ENCODE data around the gene ADCY5.

Gene ADCY5

GRCh38 chr3:123337948-123338619 lies 110.8 kb downstream of the ADCY5 start:
- no peak for DNase-seq

DNA sequence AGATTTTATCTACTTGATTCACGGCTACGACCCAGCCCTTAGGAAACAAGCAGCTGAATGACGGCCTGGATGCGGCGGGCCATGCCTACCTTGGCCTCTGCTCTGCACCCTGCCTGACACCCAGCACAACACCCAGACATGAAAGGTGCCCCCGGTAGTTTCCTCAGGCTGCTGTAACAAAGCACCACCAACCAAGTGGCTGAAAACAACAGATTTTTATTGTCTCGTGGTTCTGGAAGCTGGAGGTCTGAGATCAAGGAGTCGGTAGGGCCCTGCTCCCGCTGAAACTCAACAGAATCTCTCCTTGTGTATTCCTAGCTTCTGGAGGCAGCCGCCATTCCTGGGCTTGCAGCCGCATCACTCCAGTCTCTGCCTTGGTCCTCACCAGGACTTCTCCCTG lies 111.7 kb downstream of the ADCY5 start:
- no peak for DNase-seq

DNA sequence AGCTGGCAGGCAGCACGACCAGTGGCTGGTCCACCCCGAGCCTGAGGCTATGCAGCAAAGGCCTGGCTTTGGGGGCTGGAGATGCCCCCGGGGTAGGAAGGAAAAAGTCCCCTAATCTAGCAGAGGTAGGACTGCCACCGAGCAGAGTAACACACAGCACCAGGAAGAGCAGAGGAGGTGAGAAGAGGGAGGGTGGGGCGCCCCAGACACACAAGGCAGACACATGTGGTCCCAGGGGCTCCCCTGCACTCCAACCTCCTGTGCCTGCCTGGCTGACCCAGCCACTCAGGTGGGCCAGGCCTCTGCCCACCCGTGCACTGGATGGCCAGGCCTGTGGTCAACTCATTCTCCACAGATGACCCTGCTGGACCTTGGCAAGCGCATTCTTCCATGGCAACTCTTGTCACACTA lies 112.4 kb downstream of the ADCY5 start:
- DNase-seq = no peak

DNA sequence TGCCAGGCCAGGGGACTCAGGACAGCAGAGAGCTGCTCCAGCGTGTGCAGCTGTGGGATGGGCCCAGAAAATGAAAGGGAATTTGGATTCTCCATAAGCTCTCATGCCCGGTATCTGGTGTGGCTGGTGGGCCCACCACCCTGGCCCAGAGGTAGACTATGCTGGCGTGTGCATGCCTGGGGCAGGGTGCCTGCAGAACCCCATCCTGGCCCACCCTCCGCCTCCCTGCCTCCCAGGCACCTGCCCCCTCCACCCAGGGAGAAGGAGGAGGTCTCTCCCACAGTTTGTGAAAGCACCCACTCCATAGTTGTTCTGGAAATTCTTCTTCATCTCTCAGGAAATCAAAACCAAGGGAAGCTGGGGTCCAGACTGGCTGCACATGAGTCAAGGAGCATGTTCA lies 112.9 kb downstream of the ADCY5 start:
- no peak for DNase-seq

GRCh38 chr3:123335007-123335670 lies 113.8 kb downstream of the ADCY5 start:
- no peak for DNase-seq

- no peak for DNase-seq
Measured at GRCh38 chr3:123334056-123334455, 114.8 kb downstream of the ADCY5 start.

DNA sequence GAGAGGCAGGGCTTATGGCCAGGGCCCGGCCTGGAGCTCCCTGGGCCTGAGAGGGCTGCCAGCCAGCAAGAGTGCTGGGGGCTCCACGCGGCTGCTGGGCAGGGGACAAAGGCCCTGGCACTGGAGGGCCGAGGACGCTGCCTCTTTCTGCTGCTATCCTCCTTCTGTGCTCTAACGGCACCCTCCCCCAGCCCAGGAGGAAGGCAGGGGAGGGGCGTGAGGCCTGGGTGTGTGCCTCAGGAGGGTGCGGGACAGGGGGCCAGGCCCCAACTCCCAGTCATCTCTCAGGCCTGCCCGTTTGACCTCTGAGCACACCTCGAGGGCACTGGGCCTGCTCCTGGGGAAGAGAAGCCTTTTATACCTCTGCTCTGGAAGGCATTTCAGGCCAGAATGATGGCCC lies 115.5 kb downstream of the ADCY5 start:
- DNase-seq = no peak

DNA sequence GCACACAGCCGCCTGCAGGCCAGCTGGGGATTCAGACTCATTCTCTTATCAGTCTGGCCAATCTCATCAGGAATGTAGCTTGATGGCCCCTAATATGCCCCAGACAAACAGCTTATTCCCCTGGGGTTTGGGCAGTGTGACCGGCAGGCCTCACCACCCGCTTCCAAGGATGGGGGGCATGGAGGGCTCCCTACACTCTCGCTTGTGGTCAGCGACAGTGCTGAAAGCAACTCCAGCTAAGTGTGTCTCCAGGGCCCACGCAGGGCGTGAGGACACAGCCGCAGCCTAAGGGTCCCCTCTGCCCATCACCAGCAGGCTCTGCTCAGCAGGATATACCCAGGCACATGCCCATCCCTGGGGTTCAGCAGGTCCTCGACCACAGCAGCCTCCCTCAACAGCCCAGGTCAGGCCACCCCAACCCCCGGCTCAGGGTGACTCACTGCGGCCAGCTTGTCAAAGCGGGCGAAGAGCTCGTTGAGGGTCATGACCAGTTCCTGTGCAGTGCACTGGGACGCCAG lies 116.7 kb downstream of the ADCY5 start:
- DNase-seq = no peak

DNA sequence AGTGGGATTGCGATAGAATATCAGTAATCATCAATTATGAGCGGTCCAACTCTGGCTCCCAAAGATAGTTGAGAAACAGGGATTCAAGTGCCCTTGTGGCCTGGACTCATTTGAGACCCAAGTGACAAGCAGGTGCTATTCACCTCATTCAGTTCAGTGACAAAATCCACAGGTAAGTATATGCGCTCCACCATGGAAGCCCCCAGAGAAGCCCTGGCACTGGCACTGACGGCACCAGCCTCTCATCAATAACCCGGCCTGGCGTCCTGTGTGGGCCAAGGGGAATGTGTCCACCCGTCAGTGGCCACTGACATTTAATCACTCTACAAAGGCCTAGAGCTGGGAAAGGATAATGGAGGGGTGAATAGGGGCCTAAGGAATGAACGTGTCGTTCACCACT lies 117.2 kb downstream of the ADCY5 start:
- DNase-seq = no peak

DNA sequence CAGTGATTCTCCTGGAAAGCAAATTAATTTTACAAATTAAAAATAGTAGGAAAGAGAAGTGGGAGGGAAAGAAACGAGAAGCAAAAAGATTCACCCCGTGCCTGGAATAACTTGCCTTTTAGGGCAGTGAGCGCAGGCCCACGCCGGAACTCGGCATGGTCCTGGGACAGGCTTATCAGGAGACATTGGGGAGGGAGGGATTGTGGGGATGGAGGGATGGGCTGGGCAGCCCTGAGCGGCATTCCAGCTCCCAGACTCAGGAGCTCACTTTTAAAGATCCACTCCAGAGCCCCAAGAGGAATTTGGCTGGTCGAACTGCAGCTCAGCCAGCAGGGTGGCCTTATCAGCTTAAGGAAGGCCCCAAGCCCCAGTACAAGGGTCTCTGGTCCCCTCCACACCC lies 117.9 kb downstream of the ADCY5 start:
- no peak for DNase-seq

DNA sequence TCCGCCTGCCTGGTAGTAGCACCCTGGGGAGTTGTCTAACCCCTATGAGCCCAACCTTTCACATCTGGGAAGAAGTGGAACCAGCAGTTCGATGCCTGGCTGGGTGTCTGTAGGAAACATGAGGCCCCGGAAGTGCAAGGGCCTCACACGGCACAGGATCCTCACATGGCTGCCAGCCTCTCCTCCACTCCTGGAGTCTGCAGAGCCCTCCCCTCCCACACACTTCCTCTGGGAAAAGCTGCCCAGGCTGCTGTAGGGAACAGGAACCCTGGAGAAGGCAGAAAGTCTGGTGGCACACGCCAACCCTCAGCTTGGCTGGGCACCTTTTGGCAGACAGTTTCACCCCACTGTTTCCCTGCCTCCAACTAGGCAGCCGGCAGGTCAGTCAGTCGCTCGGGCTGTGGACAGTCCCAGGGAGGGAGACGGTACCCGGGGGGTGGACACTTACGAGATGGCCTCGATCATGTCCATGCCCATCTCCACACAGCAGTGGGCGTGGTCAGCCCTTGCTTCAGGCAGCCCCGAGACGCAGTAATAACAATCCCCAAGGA lies 118.4 kb downstream of the ADCY5 start:
- DNase-seq = no peak

- no peak for DNase-seq
Measured at GRCh38 chr3:123329636-123330340, 119.1 kb downstream of the ADCY5 start.

DNA sequence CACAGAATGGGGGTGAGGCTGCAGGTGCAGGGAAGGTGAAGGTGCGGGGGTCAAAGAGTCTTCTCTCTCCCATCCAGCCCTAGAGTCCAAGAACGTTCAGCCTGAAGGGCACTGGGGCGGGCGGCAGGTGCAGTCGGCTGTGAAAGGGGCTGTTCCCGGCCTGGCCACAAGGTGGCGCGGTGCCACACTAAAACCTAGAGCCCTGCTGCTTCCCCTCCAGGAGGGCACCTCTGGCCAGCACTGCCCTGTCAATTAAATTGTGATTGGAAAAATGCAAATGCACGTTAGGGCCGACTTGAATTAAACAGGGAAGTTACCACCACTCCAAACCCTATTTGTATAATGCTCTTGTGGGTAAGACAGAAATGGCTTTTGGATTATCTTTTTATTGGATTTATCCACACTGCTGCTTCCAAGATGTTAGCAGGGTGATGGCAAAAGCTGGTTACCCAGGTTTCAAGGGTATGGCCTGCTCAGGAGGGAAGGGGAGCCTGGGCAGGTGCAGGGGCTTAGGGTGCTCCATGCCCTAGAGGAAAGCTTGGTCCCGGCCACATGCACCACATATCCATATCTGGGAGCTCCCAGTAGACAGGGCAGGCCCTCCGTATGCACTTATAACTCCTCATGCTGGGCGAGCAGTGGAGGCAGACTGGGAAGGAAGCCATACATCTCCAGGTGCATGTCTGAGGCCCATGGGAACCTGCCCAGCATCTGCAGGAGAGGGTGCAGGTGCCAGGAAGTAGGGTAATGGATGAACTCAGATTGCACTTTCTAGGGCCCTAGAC lies 119.8 kb downstream of the ADCY5 start:
- peak; percentile 84 for DNase-seq

DNA sequence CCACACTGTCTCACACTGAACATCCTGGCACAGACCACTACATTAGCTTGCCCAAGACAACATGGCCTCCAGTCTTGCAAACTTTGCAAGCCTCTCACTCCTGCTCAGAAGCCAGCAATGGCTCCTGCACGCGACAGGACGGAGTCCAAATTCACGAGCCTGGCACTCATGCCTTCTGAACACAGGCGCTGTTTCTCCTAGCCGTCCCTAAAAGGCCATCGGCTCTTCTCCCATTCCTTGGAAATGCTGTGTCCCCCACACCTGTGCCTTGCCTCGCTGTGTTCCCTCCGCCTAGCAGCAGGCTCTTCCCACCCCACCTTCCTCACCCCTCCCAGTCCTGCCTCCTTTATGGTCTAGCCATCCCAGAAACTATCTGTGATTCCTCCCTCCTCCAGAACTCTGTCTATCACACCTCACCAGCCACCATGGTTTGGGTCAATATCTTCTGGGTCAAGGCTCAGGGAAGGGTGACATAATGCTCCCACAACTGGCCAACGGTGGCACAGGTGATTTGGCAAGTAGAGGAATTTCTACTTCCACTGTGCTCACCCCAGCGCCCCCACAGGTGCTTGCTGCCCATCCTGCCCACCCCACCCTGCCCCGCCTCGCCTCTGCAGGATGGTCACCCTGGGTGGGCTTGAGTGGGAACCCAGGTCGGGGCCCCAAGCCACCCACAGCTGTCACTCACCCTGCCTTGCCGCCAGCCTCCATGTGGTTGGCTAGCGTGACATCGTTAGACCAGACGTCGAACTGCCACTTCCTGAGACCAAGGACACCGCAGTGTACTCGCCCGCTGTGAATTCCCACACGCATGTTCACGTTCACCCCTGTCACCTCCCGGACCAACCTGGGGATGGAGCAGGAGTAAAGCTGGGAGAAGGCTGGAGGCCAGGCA lies 120.7 kb downstream of the ADCY5 start:
- no peak for DNase-seq

DNA sequence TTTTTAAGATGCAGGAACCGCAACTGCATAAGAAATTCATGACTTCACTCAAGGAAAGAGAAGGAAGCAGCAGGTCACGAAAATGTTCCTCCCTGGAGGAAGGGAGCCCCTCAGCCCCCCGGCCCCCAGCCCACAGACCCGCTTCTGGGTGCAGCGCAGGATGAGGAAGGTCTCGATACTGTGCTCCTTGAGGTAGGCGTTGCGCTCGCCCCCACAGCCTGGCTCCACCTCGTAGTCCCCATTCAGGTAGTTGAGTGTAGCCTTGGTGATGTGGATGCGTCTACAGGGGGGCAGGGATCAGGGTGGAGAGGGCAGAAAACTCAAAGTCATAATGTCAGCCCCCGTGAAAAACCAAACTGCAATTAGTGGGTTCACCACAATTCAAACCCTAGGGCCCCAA lies 121.4 kb downstream of the ADCY5 start:
- no peak for DNase-seq

DNA sequence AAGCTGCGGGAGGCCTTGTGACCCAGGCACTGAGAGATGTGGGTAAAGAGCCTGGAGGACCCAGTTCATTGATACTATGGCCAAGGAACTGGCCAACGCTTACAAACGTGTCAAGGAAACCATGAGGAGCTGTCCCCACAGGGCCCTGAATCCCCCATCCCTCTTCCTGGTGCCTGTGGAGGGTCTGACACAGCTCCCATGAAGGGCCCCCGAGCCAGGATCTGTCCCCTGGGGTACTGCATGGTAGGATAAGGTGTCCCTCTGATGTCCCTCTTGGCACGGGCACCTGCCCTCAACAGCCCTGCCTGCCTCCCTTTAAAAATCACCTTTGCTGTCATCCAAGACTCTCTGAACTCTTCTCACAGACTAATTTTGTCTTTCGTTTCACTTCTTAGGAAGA lies 122.4 kb downstream of the ADCY5 start:
- DNase-seq = no peak

GRCh38 chr3:123325766-123326256 lies 123.1 kb downstream of the ADCY5 start:
- DNase-seq = no peak

DNA sequence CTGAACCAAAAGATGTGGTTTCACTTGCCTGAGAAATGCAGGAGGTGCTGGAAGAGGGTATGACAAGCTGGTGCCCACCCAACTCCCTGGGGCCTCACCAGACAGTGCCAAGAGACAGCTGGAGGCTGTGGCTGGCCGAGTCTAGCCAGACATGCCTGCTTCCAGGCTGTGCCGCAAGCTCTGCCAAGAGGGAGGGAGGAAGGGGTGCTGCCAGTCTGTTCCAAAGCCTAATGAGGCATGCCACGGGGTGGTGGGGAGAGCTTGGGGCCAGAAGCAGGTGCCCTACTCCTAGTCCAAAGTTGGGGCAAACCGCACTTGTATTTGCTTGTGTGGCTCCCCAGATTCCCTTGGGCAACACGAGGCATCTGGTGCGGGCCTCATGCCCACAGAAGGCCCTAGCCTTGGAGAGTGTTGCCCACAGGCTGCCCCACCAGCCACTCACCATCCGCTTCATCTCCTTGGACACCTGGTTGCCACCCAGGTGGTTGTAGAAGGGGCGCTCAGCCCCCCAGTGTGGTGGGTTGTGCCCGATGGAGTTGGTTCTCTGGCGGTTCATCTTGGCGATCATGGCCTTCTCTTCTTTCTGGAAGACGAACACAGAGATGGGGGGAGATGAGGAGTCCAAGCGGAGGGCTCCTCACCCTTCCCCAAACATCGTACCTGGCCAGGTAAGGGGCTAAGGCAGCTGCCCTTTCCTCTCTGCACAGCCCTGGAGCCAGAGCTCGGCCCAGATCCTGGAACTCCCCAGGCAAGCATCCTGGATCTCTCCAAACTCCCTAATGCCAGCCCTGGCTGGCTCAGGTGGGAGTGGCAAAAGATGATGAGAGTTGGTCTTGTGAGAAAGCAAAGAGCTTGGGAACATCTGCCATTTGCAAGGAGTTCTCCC lies 123.8 kb downstream of the ADCY5 start:
- no peak for DNase-seq

DNA sequence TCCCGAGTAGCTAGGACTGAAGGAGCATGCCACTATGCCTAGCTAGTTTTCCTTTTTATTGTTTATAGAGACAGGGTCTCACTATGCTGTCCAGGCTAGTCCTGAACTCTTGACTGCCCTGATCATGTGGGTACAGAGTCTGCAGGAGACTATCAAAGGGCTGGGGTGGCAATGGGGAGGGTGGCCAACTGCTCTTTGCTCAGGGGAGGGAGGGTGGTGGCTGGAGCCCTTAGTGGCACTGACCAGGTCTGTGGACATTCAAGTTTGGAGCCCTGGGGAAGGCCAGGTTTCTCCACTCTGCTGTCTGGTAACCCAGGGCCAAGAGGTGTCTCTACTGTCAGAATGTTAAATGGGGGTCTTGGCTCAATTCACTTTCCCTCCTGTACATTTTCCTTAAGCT lies 125.1 kb downstream of the ADCY5 start:
- DNase-seq = no peak

DNA sequence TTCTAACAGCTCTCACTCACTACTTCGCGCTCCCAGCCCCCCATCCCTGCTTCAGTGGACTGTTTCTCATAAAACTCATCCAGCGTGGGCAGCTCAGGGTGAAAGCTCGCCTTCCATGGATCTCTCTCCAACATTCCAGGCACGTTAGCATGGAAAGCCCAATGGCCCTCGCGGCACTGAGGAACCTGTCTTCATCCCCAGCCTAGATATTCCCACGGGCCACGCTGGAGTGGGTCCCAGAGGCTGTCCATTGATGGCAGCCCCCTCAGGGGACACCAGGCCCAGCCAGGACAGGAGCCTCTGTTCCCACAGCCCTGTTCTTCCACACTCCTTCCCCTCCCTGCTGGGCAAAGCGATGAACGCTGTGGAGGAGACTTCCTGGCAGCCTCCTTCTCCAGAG lies 126.0 kb downstream of the ADCY5 start:
- no peak for DNase-seq

DNA sequence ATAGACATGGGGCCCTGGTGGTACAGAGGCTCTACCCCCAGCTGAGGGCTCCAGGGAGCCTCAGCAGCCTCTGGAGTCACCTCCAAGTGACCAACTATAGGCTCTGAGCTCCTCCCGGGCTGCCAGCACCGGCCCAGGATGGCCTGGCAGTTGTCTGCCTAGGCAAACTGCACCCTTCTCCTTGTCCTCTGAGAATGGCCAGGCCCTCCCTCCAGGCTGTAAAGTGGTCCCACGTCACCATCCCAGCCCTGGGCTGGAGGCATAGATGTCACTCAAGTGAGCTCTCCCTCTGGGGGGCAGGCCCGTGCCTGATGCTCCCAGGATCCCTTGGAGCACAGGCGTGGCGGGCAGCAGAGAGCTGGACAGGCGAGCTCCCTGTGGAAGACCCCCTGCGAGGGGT lies 127.1 kb downstream of the ADCY5 start:
- no peak for DNase-seq

Data from activated CD4-positive, CD25-positive, alpha-beta regulatory T cell treated with anti-CD3 and anti-CD28 coated beads, Interleukin-2, amount 50 U/mL, for 72 hours (primary cell).